ENCODE measurements around the gene AOPEP. TPM values are rescaled to one million over a fixed set of nuclear protein-coding genes. Genes with fewer than 3 reads are reported as not detected.

Gene AOPEP
- total RNA-seq, 4 donors from 2014 or later = 126 to 216 (median 136) TPM

- TF ChIP-seq, protein P1, sequence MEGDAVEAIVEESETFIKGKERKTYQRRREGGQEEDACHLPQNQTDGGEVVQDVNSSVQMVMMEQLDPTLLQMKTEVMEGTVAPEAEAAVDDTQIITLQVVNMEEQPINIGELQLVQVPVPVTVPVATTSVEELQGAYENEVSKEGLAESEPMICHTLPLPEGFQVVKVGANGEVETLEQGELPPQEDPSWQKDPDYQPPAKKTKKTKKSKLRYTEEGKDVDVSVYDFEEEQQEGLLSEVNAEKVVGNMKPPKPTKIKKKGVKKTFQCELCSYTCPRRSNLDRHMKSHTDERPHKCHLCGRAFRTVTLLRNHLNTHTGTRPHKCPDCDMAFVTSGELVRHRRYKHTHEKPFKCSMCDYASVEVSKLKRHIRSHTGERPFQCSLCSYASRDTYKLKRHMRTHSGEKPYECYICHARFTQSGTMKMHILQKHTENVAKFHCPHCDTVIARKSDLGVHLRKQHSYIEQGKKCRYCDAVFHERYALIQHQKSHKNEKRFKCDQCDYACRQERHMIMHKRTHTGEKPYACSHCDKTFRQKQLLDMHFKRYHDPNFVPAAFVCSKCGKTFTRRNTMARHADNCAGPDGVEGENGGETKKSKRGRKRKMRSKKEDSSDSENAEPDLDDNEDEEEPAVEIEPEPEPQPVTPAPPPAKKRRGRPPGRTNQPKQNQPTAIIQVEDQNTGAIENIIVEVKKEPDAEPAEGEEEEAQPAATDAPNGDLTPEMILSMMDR (IDR thresholded peaks at IDR 0.05) = no peak
- TF ChIP-seq POLR2A (IDR thresholded peaks at IDR 0.05) = no peak
- DNase-seq = no peak
- no peaks in the 10 kb centered on the region for H3K36me3 ChIP-seq
- H3K27ac ChIP-seq = no peak overlapping the region
- intact Hi-C loops (cut with DNase I) = loop anchor here (10.0 kb wide), 1 partner anchor 96 kb away; no protein-coding TSS in a partner anchor
- WGBS, 2 donors = 89 to 91% methylated on average over 6 of the region's 6 CpGs
- no peaks in the 10 kb centered on the region for H3K9me3 ChIP-seq
- no peaks in the 10 kb centered on the region for H3K27me3 ChIP-seq
- peaks cover 12 to 20% of the 10 kb centered on the region in 2 donors for H3K4me1 ChIP-seq
- no peak overlapping the region for H3K4me3 ChIP-seq (replicated peaks in 1 of 3)
Measured at GRCh38 chr9:94770334-94770733, 43.8 kb downstream of the AOPEP start.

- intact Hi-C loops (cut with DNase I) = loop anchor here (10.0 kb wide), 1 partner anchor 96 kb away; no protein-coding TSS in a partner anchor
Measured at GRCh38 chr9:94771096-94771495, 44.6 kb downstream of the AOPEP start.

GRCh38 chr9:94772144-94772543, 45.6 kb downstream of the AOPEP start:
- TF ChIP-seq, protein P1 (IDR thresholded peaks at IDR 0.05) = no peak
- TF ChIP-seq POLR2A (IDR thresholded peaks at IDR 0.05) = no peak
- Histone ChIP-seq H3K4me3 (replicated peaks in 1 of 3) (no peak overlapping the region), H3K27ac (peak overlapping the region in 2 of 3 donors; percentile 34 to 47), H3K36me3 (no peaks in the 10 kb centered on the region), H3K9me3 (no peaks in the 10 kb centered on the region), H3K27me3 (no peaks in the 10 kb centered on the region), H3K4me1 (peaks cover 12 to 20% of the 10 kb centered on the region in 2 donors)
- no peak for DNase-seq
- intact Hi-C loops (cut with DNase I) = loop anchor here (10.0 kb wide), 1 partner anchor 97 kb away; no protein-coding TSS in a partner anchor
- WGBS, 2 donors = 77 to 81% methylated on average over 3 of the region's 3 CpGs

More at GRCh38 chr9:94771096-94771495, 44.6 kb downstream of the AOPEP start:
- no peaks in the 10 kb centered on the region for H3K36me3 ChIP-seq
- H3K9me3 ChIP-seq = no peaks in the 10 kb centered on the region
- WGBS, 2 donors = 100% methylated on average over 3 of the region's 3 CpGs
- no peak overlapping the region for H3K4me3 ChIP-seq (replicated peaks in 1 of 3)
- no peak for DNase-seq
- H3K4me1 ChIP-seq = peaks cover 12 to 20% of the 10 kb centered on the region in 2 donors
- TF ChIP-seq, protein P1 (IDR thresholded peaks at IDR 0.05) = no peak
- TF ChIP-seq POLR2A (IDR thresholded peaks at IDR 0.05) = no peak
- no peak overlapping the region for H3K27ac ChIP-seq
- H3K27me3 ChIP-seq = no peaks in the 10 kb centered on the region

GRCh38 chr9:94772639-94773303, 46.3 kb downstream of the AOPEP start:
- H3K27me3 ChIP-seq = no peaks in the 10 kb centered on the region
- peak in 1 of 2 donors; percentile 36 for DNase-seq
- H3K9me3 ChIP-seq = no peaks in the 10 kb centered on the region
- peaks cover 12 to 20% of the 10 kb centered on the region in 2 donors for H3K4me1 ChIP-seq
- TF ChIP-seq, protein P1 (IDR thresholded peaks at IDR 0.05) = no peak
- TF ChIP-seq POLR2A (IDR thresholded peaks at IDR 0.05) = no peak
- no peaks in the 10 kb centered on the region for H3K36me3 ChIP-seq
- peak overlapping the region in 2 of 3 donors; percentile 34 to 47 for H3K27ac ChIP-seq
- intact Hi-C loops (cut with DNase I) = loop anchor here (10.0 kb wide), 1 partner anchor 98 kb away; no protein-coding TSS in a partner anchor
- WGBS, 2 donors = 36 to 45% methylated on average over 4 of the region's 4 CpGs
- no peak overlapping the region for H3K4me3 ChIP-seq (replicated peaks in 1 of 3)

- Histone ChIP-seq H3K27ac (no peak overlapping the region), H3K27me3 (no peaks in the 10 kb centered on the region), H3K36me3 (no peaks in the 10 kb centered on the region), H3K4me3 (replicated peaks in 1 of 3) (no peak overlapping the region), H3K4me1 (peaks cover 12 to 20% of the 10 kb centered on the region in 2 donors), H3K9me3 (no peaks in the 10 kb centered on the region)
- TF ChIP-seq POLR2A (IDR thresholded peaks at IDR 0.05) = no peak
- TF ChIP-seq, protein P1 (IDR thresholded peaks at IDR 0.05) = no peak
- DNase-seq = peak in 1 of 2 donors; percentile 30
- intact Hi-C loops (cut with DNase I) = loop anchor here (10.0 kb wide), 1 partner anchor 99 kb away; no protein-coding TSS in a partner anchor
- 66 to 67% methylated on average over 5 of the region's 5 CpGs for WGBS, 2 donors
Measured at GRCh38 chr9:94773655-94774054, 47.2 kb downstream of the AOPEP start.

Measured in thyroid gland (tissue), 4 donors.